BE2C (cell line): Measurements from ENCODE around the gene ZNF621.
A peak's percentile ranks its signal among the peaks of the same experiment; 100 is the strongest.

Experiments
- DNase-seq: peaks from one replicate; pipeline ENCODE4 v3.0.0-alpha.2; 2020
- H3K27me3 ChIP-seq: fragments of 250-450 bp; sonication (Bioruptor Pico); 2 replicates; pipeline ENCODE4 v1.5.1; 2020; ENCODE audit warnings: mild to moderate bottlenecking
- H3K36me3 ChIP-seq: fragments of 250-450 bp; sonication (Bioruptor Pico); 2 replicates; pipeline ENCODE4 v1.5.1; 2020; ENCODE audit warnings: mild to moderate bottlenecking
- H3K4me1 ChIP-seq: fragments of 250-450 bp; sonication (Bioruptor Pico); 2 replicates; pipeline ENCODE4 v1.5.1; 2020
- H3K4me3 ChIP-seq: 2 replicates; pipeline ENCODE4 v1.5.1; 2011; ENCODE audit warnings: low read depth, low read length
- H3K9me3 ChIP-seq: fragments of 250-450 bp; sonication (Bioruptor Pico); 2 replicates; pipeline ENCODE4 v1.5.1; 2020
- CTCF ChIP-seq: IDR thresholded peaks from 2 replicates; pipeline ENCODE4 v1.5.1; 2012; ENCODE audit warnings: mild to moderate bottlenecking, low read depth, low read length

The ZNF621 gene

GRCh38 chr3:40574661-40575060, 49.9 kb downstream of the ZNF621 start:
- H3K27me3 ChIP-seq, result no peaks in the 10 kb centered on the region
- no peaks in the 10 kb centered on the region for H3K36me3 ChIP-seq
- no peak for DNase-seq
- H3K9me3 ChIP-seq, result no peaks in the 10 kb centered on the region
- TF ChIP-seq CTCF, result no peak
- no peak overlapping the region for H3K4me3 ChIP-seq
- no peaks in the 10 kb centered on the region for H3K4me1 ChIP-seq

GRCh38 chr3:40576396-40576795, 51.6 kb downstream of the ZNF621 start:
- H3K27me3 ChIP-seq, result no peaks in the 10 kb centered on the region
- no peaks in the 10 kb centered on the region for H3K4me1 ChIP-seq
- H3K36me3 ChIP-seq, result no peaks in the 10 kb centered on the region
- no peak for TF ChIP-seq CTCF
- DNase-seq, result no peak
- H3K4me3 ChIP-seq, result no peak overlapping the region
- H3K9me3 ChIP-seq, result no peaks in the 10 kb centered on the region

DNA sequence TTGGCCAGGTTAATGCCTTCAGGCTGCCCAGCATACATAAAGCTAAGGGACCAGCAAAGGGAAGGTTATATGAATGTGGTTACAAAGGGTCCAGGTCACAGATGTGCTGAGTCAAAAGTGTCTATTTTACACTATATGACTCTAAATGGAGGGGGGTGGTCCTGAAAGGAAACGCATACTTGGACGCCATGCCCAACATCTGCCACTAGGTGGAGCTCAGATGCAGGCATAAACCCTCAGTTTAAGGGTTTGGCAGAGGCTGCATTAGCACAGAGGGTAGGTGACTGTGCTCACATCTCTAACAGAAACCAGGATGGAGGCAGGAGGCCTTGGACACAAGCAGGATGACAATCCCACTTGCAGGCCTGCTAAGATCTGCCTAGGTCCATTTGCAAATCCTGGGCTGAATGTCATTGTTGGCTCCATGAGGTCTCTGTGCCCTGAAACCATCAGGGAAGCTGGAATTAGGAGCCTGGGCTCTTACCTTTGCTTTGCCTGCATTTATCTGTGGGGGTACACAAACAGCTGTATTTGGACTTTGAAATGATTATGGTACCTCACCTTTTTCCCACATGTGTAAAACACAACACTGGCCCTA, 55.8 kb downstream of the ZNF621 start:
- Histone ChIP-seq H3K4me3 (no peak overlapping the region), H3K27me3 (no peaks in the 10 kb centered on the region), H3K4me1 (peaks cover 5% of the 10 kb centered on the region), H3K36me3 (no peaks in the 10 kb centered on the region), H3K9me3 (no peaks in the 10 kb centered on the region)
- peak; percentile 86 for TF ChIP-seq CTCF
- peak; percentile 67 for DNase-seq

DNA sequence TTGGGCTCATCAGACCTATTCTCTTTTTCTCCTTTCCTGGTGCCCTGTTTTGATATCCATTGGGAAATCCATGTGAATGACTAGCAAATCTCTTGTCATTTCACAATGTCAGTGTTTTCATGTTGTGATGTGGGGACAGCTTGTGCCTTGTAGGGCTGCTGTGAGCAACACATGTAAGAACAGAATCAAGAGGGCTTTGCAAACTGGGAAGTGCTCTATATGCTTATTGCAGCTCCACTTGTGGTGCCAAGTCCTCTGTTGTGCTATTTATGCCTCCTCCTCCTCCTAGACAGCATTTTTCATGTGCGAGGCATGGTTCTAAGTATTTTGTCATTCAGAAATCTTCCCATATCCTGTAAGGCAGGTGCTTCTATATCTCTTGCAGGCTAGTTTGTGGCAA, 56.4 kb downstream of the ZNF621 start:
- TF ChIP-seq CTCF, result no peak
- no peak for DNase-seq
- Histone ChIP-seq H3K4me1 (peaks cover 5% of the 10 kb centered on the region), H3K36me3 (no peaks in the 10 kb centered on the region), H3K9me3 (no peaks in the 10 kb centered on the region), H3K27me3 (no peaks in the 10 kb centered on the region), H3K4me3 (no peak overlapping the region)

DNA sequence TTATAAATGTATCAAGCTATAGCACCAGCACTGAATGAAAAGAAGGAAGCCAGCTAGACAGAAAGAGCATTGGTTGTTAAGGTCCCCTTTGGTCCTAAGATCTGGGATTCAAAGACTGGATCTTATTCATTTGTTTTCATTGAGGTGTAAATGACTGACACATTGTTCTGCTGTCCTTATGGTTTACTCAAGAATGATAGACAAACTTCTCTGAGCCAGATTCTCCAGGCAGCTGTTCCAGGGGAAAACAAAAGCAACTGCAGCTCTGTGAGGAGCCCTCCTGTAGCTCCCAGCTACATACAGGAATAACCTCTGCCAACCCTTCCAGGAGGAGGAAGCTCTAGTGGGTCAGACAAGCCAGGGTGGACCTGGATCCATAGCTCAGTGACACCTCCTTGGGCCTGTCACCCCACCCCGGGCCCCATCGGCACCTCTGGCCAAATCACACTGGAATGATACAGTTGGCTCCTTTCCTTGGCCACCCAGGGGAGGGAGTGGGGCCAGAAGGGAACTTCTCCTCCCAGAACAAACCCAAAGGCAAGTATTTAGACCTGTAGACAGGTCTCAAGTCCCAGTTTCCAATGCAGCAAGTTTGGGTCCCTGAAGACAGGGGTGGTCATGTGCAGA, 57.8 kb downstream of the ZNF621 start:
- no peak for DNase-seq
- no peaks in the 10 kb centered on the region for H3K27me3 ChIP-seq
- TF ChIP-seq CTCF, result no peak
- no peaks in the 10 kb centered on the region for H3K36me3 ChIP-seq
- no peaks in the 10 kb centered on the region for H3K9me3 ChIP-seq
- H3K4me1 ChIP-seq, result peaks cover 5% of the 10 kb centered on the region
- H3K4me3 ChIP-seq, result no peak overlapping the region

- Histone ChIP-seq H3K27me3 (no peaks in the 10 kb centered on the region), H3K36me3 (no peaks in the 10 kb centered on the region), H3K4me3 (no peak overlapping the region), H3K9me3 (no peaks in the 10 kb centered on the region), H3K4me1 (peaks cover 5% of the 10 kb centered on the region)
- no peak for TF ChIP-seq CTCF
- peak; percentile 35 for DNase-seq
Measured at GRCh38 chr3:40583691-40584090, 58.9 kb downstream of the ZNF621 start.
